ENCODE results near the gene VCY. TPM values are rescaled to one million over a fixed set of nuclear protein-coding genes. Genes with fewer than 3 reads are reported as not detected.
"Not testable (repeated sequence)": the region's sequence is repeated elsewhere in the genome, so short reads cannot be mapped to it uniquely, and the experiment has no call there.

VCY gene
- total RNA-seq, result not detected

- H3K9me3 ChIP-seq, DNase-seq, H3K27me3 ChIP-seq, H3K4me3 ChIP-seq, H3K4me1 ChIP-seq, H3K27ac ChIP-seq, H3K36me3 ChIP-seq: not testable (repeated sequence)
Observed at GRCh38 chrY:13986373-13986772, at the start of gene VCY. VCY (minus strand) TSS chrY:13986473; CDS start chrY:13986440, 33 bp downstream.

- not testable (repeated sequence) for H3K27ac ChIP-seq, H3K36me3 ChIP-seq
Observed at GRCh38 chrY:14030395-14030794, 44.1 kb upstream of the VCY start.

GRCh38 chrY:14011916-14012315, 25.6 kb upstream of the VCY start:
- H3K4me3 ChIP-seq, H3K4me1 ChIP-seq, H3K27me3 ChIP-seq, H3K36me3 ChIP-seq, DNase-seq, H3K27ac ChIP-seq, H3K9me3 ChIP-seq: not testable (repeated sequence)

More at GRCh38 chrY:14030395-14030794, 44.1 kb upstream of the VCY start:
- H3K4me1 ChIP-seq, DNase-seq, H3K4me3 ChIP-seq, H3K27me3 ChIP-seq, H3K9me3 ChIP-seq: not testable (repeated sequence)

GRCh38 chrY:13942406-13942805, 43.9 kb downstream of the VCY start:
- H3K36me3 ChIP-seq, H3K4me1 ChIP-seq, H3K27me3 ChIP-seq, H3K27ac ChIP-seq, DNase-seq, H3K9me3 ChIP-seq, H3K4me3 ChIP-seq: not testable (repeated sequence)

Other genes starting within 250 kb of the VCY start
- not detected for gene VCY1B, start 69.8 kb upstream of the VCY start, total RNA-seq

All from Peyer's patch (tissue), 4 donors.